WTC11 (cell line): ENCODE results near the gene SETD1B. TPM values are rescaled to one million over a fixed set of nuclear protein-coding genes. Genes with fewer than 3 reads are reported as not detected.
A peak's percentile ranks its signal among the peaks of the same experiment; 100 is the strongest.

ENCODE experiments used
- ATAC-seq: fragments of 200-7000 bp; cut with Tn5 transposase; 2 replicates; pipeline ENCODE4 v1.10.0; 2021; ENCODE audit warnings: mild to moderate bottlenecking, moderate library complexity
- CTCF ChIA-PET: fragments of 300-600 bp; sonication (Branson Sonifier 250); formaldehyde crosslinking; loops from one replicate; lab custom pipeline; 2021; ENCODE audit warnings: antibody characterized with exemption; lab: Charles Lee
- POLR2A ChIA-PET: fragments of 350-600 bp; sonication (Branson Sonifier 250); formaldehyde crosslinking; loops from one replicate; lab custom pipeline; 2021; ENCODE audit warnings: antibody characterized with exemption; lab: Charles Lee
- DNase-seq: peaks from one replicate; pipeline ENCODE4 v3.0.0; 2021; ENCODE audit warnings: low spot score
- H3K27ac Mint-ChIP-seq: 2 replicates; pipeline ENCODE4 v1.8.0; 2021; ENCODE audit warnings: mixed read lengths
- H3K27me3 Mint-ChIP-seq: 2 replicates; pipeline ENCODE4 v1.8.0; 2021; ENCODE audit warnings: low read depth, mild to moderate bottlenecking, moderate library complexity, mixed read lengths
- H3K36me3 Mint-ChIP-seq: 2 replicates; pipeline ENCODE4 v1.8.0; 2021; ENCODE audit warnings: mixed read lengths
- H3K4me1 Mint-ChIP-seq: 2 replicates; pipeline ENCODE4 v1.8.0; 2022; ENCODE audit warnings: mixed read lengths
- H3K4me3 Mint-ChIP-seq: 2 replicates; pipeline ENCODE4 v1.8.0; 2021; ENCODE audit warnings: mild to moderate bottlenecking, moderate library complexity, mixed read lengths
- H3K9me3 Mint-ChIP-seq: 2 replicates; pipeline ENCODE4 v1.8.0; 2021; ENCODE audit warnings: mixed read lengths
- CREB1 ChIP-seq: sonication (generic); formaldehyde crosslinking; IDR thresholded peaks from 2 replicates; pipeline ENCODE4 v1.8.0; 2023; ENCODE audit warnings: mild to moderate bottlenecking, missing genetic modification reagents
- ELF4 ChIP-seq: sonication (generic); formaldehyde crosslinking; IDR thresholded peaks from 2 replicates; pipeline ENCODE4 v1.8.1; 2022; ENCODE audit warnings: low read depth, mild to moderate bottlenecking, moderate library complexity, missing genetic modification reagents
- ETV6 ChIP-seq: sonication (generic); formaldehyde crosslinking; IDR thresholded peaks from 2 replicates; pipeline ENCODE4 v1.8.1; 2022; ENCODE audit warnings: mild to moderate bottlenecking, missing genetic modification reagents
- FOXP1 ChIP-seq: sonication (generic); formaldehyde crosslinking; IDR thresholded peaks from 2 replicates; pipeline ENCODE4 v1.8.0; 2022; ENCODE audit warnings: missing genetic modification reagents, mild to moderate bottlenecking, moderate library complexity, borderline replicate concordance
- GRHL2 ChIP-seq: fragments of 250-450 bp; sonication (Bioruptor Pico); IDR thresholded peaks from 2 replicates; pipeline ENCODE4 v1.8.0; 2022; ENCODE audit warnings: mild to moderate bottlenecking, moderate library complexity; ENCODE audit not compliant: insufficient replicate concordance, severe bottlenecking
- GTF2I ChIP-seq: fragments of 250-450 bp; sonication (Bioruptor Pico); conservative IDR thresholded peaks from 2 replicates; pipeline ENCODE4 v1.4.0; 2021; ENCODE audit warnings: mild to moderate bottlenecking
- JUN ChIP-seq: sonication (generic); formaldehyde crosslinking; IDR thresholded peaks from 2 replicates; pipeline ENCODE4 v1.8.0; 2023; ENCODE audit warnings: mild to moderate bottlenecking, missing genetic modification reagents
- NFYB ChIP-seq: sonication (generic); formaldehyde crosslinking; conservative IDR thresholded peaks from 2 replicates; pipeline ENCODE4 v1.8.0; 2022; ENCODE audit warnings: low read depth, missing genetic modification reagents
- OVOL2 ChIP-seq: fragments of 250-450 bp; sonication (Bioruptor Pico); IDR thresholded peaks from 2 replicates; pipeline ENCODE4 v1.9.0; 2021; ENCODE audit warnings: mild to moderate bottlenecking, borderline replicate concordance
- SP1 ChIP-seq: sonication (generic); formaldehyde crosslinking; conservative IDR thresholded peaks from 2 replicates; pipeline ENCODE4 v1.8.1; 2022; ENCODE audit warnings: missing genetic modification reagents
- TEAD1 ChIP-seq: sonication (generic); formaldehyde crosslinking; IDR thresholded peaks from 2 replicates; pipeline ENCODE4 v1.8.0; 2022; ENCODE audit warnings: mild to moderate bottlenecking, missing genetic modification reagents
- ZNF121 ChIP-seq: sonication (generic); formaldehyde crosslinking; IDR thresholded peaks from 2 replicates; pipeline ENCODE4 v1.8.0; 2023; ENCODE audit warnings: missing genetic modification reagents
- total RNA-seq: library from RNA; stranded (reverse); gene quantifications from 3 replicates; pipeline ENCODE4 v1.2.3, GENCODE V29; 2021
- TF ChIP-seq, protein P1 (sequence below): sonication (generic); formaldehyde crosslinking; IDR thresholded peaks from 2 replicates; pipeline ENCODE4 v1.8.1; 2022; ENCODE audit warnings: mild to moderate bottlenecking, missing genetic modification reagents, moderate library complexity, borderline replicate concordance
- TF ChIP-seq, protein P2 (sequence below): sonication (generic); formaldehyde crosslinking; IDR thresholded peaks from 2 replicates; pipeline ENCODE4 v1.8.1; 2023; ENCODE audit warnings: mild to moderate bottlenecking, missing genetic modification reagents, moderate library complexity
- TF ChIP-seq, protein P3 (sequence below): sonication (generic); formaldehyde crosslinking; conservative IDR thresholded peaks from 2 replicates; pipeline ENCODE4 v1.8.1; 2023; ENCODE audit warnings: mild to moderate bottlenecking, low read depth, missing genetic modification reagents, moderate library complexity
- TF ChIP-seq, protein P4 (sequence below): sonication (generic); formaldehyde crosslinking; IDR thresholded peaks from 2 replicates; pipeline ENCODE4 v1.8.0; 2022; ENCODE audit warnings: mild to moderate bottlenecking, missing genetic modification reagents
- TF ChIP-seq, protein P5 (sequence below): sonication (generic); formaldehyde crosslinking; conservative IDR thresholded peaks from 2 replicates; pipeline ENCODE4 v1.8.1; 2022; ENCODE audit warnings: mild to moderate bottlenecking, missing genetic modification reagents
- TF ChIP-seq, protein P6 (sequence below): sonication (generic); formaldehyde crosslinking; IDR thresholded peaks from 2 replicates; pipeline ENCODE4 v1.8.1; 2023; ENCODE audit warnings: mild to moderate bottlenecking, missing genetic modification reagents, moderate library complexity

SETD1B gene
- total RNA-seq, 1 experiment from 2014 or later: 19.5 TPM

DNA sequence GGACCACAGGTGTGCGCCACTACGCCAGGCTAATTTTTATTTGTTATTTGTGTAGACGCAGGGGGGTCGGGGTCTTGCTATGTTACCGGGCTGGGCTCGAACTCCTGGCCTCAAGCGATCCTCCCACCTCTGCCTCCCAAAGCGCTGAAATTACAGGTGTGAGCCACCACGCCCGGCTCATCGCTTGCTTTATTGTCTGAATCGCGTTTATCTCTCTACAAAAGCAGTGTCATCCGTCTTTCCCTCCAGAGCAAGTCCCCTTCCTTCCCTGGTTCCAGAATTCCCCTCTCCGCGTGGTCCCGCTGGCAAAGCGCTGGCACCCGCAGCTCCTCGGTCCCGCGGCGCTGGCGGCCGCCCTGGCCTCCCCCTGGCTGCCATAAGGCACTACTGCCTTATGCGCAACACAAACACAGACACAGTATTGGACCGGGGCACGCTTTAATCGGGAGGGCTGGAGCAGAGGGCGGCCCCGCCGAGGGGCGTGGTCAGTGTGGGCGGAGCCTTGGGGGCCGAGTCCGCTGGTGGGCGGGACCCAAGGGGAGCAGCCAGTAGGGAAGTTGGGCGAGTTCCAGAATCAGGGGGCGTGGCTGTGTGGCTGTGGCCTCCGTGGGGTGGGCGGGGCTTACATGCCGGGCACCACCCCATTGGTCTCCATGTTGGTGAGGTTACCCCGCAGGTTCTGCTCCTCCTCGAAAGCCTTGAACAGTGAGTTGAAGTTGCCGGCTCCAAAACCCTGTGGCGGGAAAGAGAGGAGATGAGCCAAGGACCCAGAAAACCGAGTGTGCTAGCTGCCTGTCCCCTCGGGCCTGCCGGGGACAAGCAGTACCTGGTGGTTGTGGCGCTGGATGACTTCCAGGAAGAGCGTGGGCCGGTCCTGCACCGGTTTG is 35.5 kb downstream of the SETD1B start:
- Mint-ChIP-seq H3K36me3 (no peaks in the 10 kb centered on the region), H3K27ac (peak overlapping the region; percentile 98), H3K4me1 (peaks cover 12% of the 10 kb centered on the region), H3K4me3 (peak overlapping the region; percentile 97), H3K27me3 (peaks cover 16% of the 10 kb centered on the region), H3K9me3 (no peaks in the 10 kb centered on the region)
- ATAC-seq (peak; percentile 97), DNase-seq (peak; percentile 100)
- CTCF ChIA-PET: interaction anchor here (0.6 to 5.7 kb wide), 13 partner anchors 14 to 1839 kb away, joined by 3 to 73 read pairs (median 4); partner anchors contain the start of genes CFAP251, RHOF and TMEM120B
- TF ChIP-seq TEAD1 (CRISPR knock-in tag): peak; percentile 22; the same call in 1 of the 2 replicates
- no peak for TF ChIP-seq ELF4 (CRISPR knock-in tag)
- 0 out of 2 replicates have a peak, but pooled peaks have one; percentile 37 for TF ChIP-seq ZNF121 (CRISPR knock-in tag)
- TF ChIP-seq FOXP1 (CRISPR knock-in tag): peak; percentile 79
- no peak for TF ChIP-seq GRHL2 (CRISPR knock-in tag)
- 0 out of 2 replicates have a peak, but pooled peaks have one; percentile 54 for TF ChIP-seq GTF2I (CRISPR knock-in tag)
- TF ChIP-seq, protein P1, sequence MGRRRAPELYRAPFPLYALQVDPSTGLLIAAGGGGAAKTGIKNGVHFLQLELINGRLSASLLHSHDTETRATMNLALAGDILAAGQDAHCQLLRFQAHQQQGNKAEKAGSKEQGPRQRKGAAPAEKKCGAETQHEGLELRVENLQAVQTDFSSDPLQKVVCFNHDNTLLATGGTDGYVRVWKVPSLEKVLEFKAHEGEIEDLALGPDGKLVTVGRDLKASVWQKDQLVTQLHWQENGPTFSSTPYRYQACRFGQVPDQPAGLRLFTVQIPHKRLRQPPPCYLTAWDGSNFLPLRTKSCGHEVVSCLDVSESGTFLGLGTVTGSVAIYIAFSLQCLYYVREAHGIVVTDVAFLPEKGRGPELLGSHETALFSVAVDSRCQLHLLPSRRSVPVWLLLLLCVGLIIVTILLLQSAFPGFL (CRISPR knock-in tag): no peak
- TF ChIP-seq, protein P2, sequence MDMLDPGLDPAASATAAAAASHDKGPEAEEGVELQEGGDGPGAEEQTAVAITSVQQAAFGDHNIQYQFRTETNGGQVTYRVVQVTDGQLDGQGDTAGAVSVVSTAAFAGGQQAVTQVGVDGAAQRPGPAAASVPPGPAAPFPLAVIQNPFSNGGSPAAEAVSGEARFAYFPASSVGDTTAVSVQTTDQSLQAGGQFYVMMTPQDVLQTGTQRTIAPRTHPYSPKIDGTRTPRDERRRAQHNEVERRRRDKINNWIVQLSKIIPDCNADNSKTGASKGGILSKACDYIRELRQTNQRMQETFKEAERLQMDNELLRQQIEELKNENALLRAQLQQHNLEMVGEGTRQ (CRISPR knock-in tag): no peak
- TF ChIP-seq, protein P3, sequence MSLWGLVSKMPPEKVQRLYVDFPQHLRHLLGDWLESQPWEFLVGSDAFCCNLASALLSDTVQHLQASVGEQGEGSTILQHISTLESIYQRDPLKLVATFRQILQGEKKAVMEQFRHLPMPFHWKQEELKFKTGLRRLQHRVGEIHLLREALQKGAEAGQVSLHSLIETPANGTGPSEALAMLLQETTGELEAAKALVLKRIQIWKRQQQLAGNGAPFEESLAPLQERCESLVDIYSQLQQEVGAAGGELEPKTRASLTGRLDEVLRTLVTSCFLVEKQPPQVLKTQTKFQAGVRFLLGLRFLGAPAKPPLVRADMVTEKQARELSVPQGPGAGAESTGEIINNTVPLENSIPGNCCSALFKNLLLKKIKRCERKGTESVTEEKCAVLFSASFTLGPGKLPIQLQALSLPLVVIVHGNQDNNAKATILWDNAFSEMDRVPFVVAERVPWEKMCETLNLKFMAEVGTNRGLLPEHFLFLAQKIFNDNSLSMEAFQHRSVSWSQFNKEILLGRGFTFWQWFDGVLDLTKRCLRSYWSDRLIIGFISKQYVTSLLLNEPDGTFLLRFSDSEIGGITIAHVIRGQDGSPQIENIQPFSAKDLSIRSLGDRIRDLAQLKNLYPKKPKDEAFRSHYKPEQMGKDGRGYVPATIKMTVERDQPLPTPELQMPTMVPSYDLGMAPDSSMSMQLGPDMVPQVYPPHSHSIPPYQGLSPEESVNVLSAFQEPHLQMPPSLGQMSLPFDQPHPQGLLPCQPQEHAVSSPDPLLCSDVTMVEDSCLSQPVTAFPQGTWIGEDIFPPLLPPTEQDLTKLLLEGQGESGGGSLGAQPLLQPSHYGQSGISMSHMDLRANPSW: no peak
- TF ChIP-seq OVOL2 (CRISPR knock-in tag): no peak
- peak; percentile 94 for TF ChIP-seq SP1 (CRISPR knock-in tag)
- TF ChIP-seq CREB1: no peak
- TF ChIP-seq, protein P4, sequence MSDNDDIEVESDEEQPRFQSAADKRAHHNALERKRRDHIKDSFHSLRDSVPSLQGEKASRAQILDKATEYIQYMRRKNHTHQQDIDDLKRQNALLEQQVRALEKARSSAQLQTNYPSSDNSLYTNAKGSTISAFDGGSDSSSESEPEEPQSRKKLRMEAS (CRISPR knock-in tag): peak; percentile 82
- POLR2A ChIA-PET: interaction anchor here (0.6 kb wide), 1 partner anchor 17 kb away, joined by 3 read pairs; no protein-coding TSS in a partner anchor

DNA sequence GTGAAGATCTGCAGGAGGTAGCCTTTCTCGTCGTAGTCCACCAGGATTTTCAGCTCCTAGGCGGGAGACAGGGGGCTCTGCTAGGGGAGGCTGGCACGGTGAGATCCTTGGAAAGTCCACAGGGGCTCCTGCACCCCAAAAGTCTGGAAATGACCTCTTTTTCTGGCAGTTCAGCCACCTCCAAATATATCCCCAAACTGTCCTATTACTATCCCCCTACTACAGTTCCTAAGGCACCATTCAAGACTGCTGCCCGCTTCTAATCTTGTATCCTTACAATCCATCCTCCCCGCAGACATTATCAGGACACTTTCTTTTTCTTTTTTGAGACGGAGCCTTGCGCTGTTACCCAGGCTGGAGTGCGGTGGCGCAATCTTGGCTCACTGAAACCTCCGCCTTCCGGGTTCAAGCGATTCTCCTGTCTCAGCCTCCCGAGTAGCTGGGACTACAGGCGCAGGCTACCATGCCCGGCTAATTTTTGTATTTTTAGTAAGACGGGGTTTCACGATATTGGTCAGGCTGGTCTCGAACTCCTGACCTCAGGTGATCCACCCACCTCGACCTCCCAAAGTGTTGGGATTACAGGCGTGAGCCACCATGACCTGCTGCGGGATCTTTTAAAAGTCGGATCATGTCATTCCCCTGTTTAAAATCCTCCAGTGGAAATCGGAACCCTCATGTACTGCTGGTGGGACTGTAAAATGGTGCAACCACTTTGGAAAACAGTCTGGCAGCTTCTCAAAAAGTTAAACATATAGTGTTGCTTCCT is 36.4 kb downstream of the SETD1B start:
- peak overlapping the region; percentile 98 for H3K27ac Mint-ChIP-seq
- peaks cover 16% of the 10 kb centered on the region for H3K27me3 Mint-ChIP-seq
- no peaks in the 10 kb centered on the region for H3K36me3 Mint-ChIP-seq
- ATAC-seq (no peak; the same call in 1 of the 2 replicates), DNase-seq (no peak)
- peak overlapping the region; percentile 97 for H3K4me3 Mint-ChIP-seq
- POLR2A ChIA-PET: no interaction called here
- H3K9me3 Mint-ChIP-seq: no peaks in the 10 kb centered on the region
- H3K4me1 Mint-ChIP-seq: peaks cover 12% of the 10 kb centered on the region
- CTCF ChIA-PET: interaction anchor here (0.6 to 5.7 kb wide), 2 partner anchors 46 to 111 kb away, joined by 3 to 73 read pairs; partner anchors contain the start of gene RHOF
- TF ChIP-seq, protein P5, sequence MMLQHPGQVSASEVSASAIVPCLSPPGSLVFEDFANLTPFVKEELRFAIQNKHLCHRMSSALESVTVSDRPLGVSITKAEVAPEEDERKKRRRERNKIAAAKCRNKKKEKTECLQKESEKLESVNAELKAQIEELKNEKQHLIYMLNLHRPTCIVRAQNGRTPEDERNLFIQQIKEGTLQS (CRISPR knock-in tag): no peak
- TF ChIP-seq NFYB (CRISPR knock-in tag): no peak
- no peak for TF ChIP-seq JUN
- TF ChIP-seq ETV6 (CRISPR knock-in tag): no peak
- TF ChIP-seq, protein P6, sequence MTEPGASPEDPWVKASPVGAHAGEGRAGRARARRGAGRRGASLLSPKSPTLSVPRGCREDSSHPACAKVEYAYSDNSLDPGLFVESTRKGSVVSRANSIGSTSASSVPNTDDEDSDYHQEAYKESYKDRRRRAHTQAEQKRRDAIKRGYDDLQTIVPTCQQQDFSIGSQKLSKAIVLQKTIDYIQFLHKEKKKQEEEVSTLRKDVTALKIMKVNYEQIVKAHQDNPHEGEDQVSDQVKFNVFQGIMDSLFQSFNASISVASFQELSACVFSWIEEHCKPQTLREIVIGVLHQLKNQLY (CRISPR knock-in tag): no peak
- TF ChIP-seq, all 79 proteins: peak for 0
